C4-2B (cell line): ENCODE data around the gene EPHA6.

Experiments used
- CTCF ChIP-seq: fragments of 450-650 bp; conservative IDR thresholded peaks from 2 replicates; pipeline ENCODE4 v1.5.1; 2017; ENCODE audit warnings: mild to moderate bottlenecking
- ZFX ChIP-seq: fragments of 450-650 bp; IDR thresholded peaks from 2 replicates; pipeline ENCODE4 v1.6.1; 2017

- TF ChIP-seq CTCF (no peak), ZFX (no peak)
Measured at GRCh38 chr3:97066531-97066930, 252.1 kb downstream of the EPHA6 start.
